Spleen (tissue), 11 donors: ENCODE results near the gene SEMA5B. TPM values are rescaled to one million over a fixed set of nuclear protein-coding genes. Genes with fewer than 3 reads are reported as not detected.

Experiments used
- DNase-seq: peaks from one replicate; pipeline ENCODE4 v3.0.0-alpha.2; 2020
- H3K27ac ChIP-seq, 8 donors: fragments of 200-600 bp; sonication (generic) in 7 of 8; 1 replicate in 4 of 8; 2 replicates in 4 of 8; pipeline versions ENCODE4 v1.5.0 to v1.8.0; 2016 to 2021; ENCODE audit warnings: inconsistent platforms in 4 of 8, mild to moderate bottlenecking in 4 of 8, moderate library complexity in 1 of 8
- H3K27me3 ChIP-seq, 7 donors: fragments of 200-600 bp; sonication (generic) in 6 of 7; replicated peaks in 1 of 7; 1 replicate in 4 of 7; 2 replicates in 3 of 7; pipeline versions ENCODE4 v1.5.0 to v1.8.0; 2016 to 2021; ENCODE audit warnings: inconsistent platforms in 3 of 7, mild to moderate bottlenecking in 1 of 7
- H3K36me3 ChIP-seq, 6 donors: fragments of 200-600 bp; sonication (generic) in 5 of 6; 1 replicate in 4 of 6; 2 replicates in 2 of 6; pipeline versions ENCODE4 v1.5.0 to v1.8.0; 2016 to 2021; ENCODE audit warnings: inconsistent platforms in 2 of 6
- H3K4me1 ChIP-seq, 6 donors: fragments of 200-600 bp; sonication (generic) in 5 of 6; 1 replicate in 3 of 6; 2 replicates in 3 of 6; pipeline versions ENCODE4 v1.5.0 to v1.8.0; 2016 to 2021; ENCODE audit warnings: inconsistent platforms in 3 of 6
- H3K4me3 ChIP-seq, 8 donors: fragments of 200-600 bp; sonication (generic) in 7 of 8; 1 replicate in 4 of 8; 2 replicates in 4 of 8; pipeline versions ENCODE4 v1.5.0 to v1.8.0; 2016 to 2021; ENCODE audit warnings: inconsistent platforms in 4 of 8, mild to moderate bottlenecking in 4 of 8, moderate library complexity in 2 of 8
- H3K9me3 ChIP-seq, 8 donors: fragments of 200-600 bp; sonication (generic) in 7 of 8; 1 replicate in 4 of 8; 2 replicates in 4 of 8; pipeline versions ENCODE4 v1.5.0 to v1.8.0; 2016 to 2021; ENCODE audit warnings: inconsistent platforms in 4 of 8
- POLR2A ChIP-seq, 3 donors: fragments of 450-650 bp; IDR thresholded peaks; one replicate each; pipeline ENCODE4 v1.5.1; 2017; ENCODE audit warnings: antibody characterized with exemption in 3 of 3, mild to moderate bottlenecking in 1 of 3
- POLR2AphosphoS5 ChIP-seq, 3 donors: sonication (generic); formaldehyde crosslinking; IDR thresholded peaks; one replicate each; pipeline ENCODE4 v1.5.1; 2017; ENCODE audit warnings: antibody characterized with exemption in 3 of 3
- WGBS, 5 donors: extraction: QIAGEN DNeasy Blood & Tissue Kit in 3 of 5; methylation state at CpG; one replicate each; pipeline versions ENCODE4 v1.1.5 to v1.1.7; 2013 to 2018; 5-methylcytosine and 5-hydroxymethylcytosine counted together
- intact Hi-C: fragments of 100-400 bp; cut with DNase I; formaldehyde crosslinking; loops from one replicate; pipeline ENCODE4 v1.15.0; 2023; ENCODE audit warnings: low total_unique reads
- polyA plus RNA-seq, 3 donors: library from polyadenylated mRNA; stranded (reverse); fragments of 200-250 nt; gene quantifications; one replicate each; pipeline ENCODE4 v1.2.1, GENCODE V29; 2013
- total RNA-seq, 7 donors: library from RNA; depleted of rRNA in 3 of 7; stranded (reverse); fragments of >200 nt in 3 of 7; fragmentation: NEBNext Ultra II Directional in 4 of 7; extraction: Animal tissue kit (Norgen Biotek cat#: 25700) in 4 of 7; gene quantifications; one replicate each; pipeline versions ENCODE4 v1.1.0 to v1.2.1, GENCODE V29; 2016 to 2021
- TF ChIP-seq, protein P1 (sequence below), 11 experiments: fragments of 200-600 bp in 7 of 11; fragments of 450-650 bp in 4 of 11; sonication (generic) in 4 of 11; IDR thresholded peaks in 8 of 11; conservative IDR thresholded peaks in 3 of 11; 1 replicate in 7 of 11; 2 replicates in 4 of 11; pipeline versions ENCODE4 v1.4.0 to v1.8.0; 2016 to 2021; ENCODE audit warnings: antibody characterized with exemption in 11 of 11, inconsistent platforms in 4 of 11, mild to moderate bottlenecking in 1 of 11
- donor health status: healthy with polysubstance abuse.
- donor health status: DM: no; HTN: no; CAD: no; lungs with moderate emphysema.
- donor health status: DM: no; HTN: no; CAD: no.
- donor health status: Bipolar disorder and iron deficiency.
- donor health status: healthy.
- donor health status: DM: no; HTN: no; CAD: no.
- donor health status: DM: yes; HTN: yes; CAD: no.

The SEMA5B gene
- total and polyA plus RNA-seq, 10 donors: 0.09 to 0.63 (median 0.41) TPM; not detected in 3

DNA sequence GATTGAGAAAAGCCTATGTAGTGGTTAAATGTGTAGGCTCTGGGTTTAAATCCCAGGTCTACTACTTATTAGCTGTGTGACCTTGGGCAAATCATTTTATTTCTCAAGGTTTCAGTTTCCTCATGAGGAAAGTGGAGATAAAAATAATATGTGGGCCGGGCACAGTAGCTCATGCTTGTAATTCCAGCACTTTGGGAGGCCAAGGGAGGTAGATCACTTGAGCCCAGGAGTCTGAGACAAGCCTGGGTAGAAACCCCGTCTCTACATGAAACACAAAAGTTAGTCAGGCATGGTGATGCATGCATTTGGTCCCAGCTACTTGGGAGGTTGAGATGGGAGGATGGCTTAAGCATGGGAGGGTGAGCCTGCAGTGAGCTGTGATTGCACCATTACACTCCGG, 8.4 kb downstream of the SEMA5B start:
- Histone ChIP-seq H3K4me1 (no peaks in the 10 kb centered on the region), H3K27me3 (peaks cover 0 to 30% (median 0%) of the 10 kb centered on the region in 7 donors), H3K36me3 (no peaks in the 10 kb centered on the region), H3K27ac (no peak overlapping the region), H3K4me3 (no peak overlapping the region), H3K9me3 (no peaks in the 10 kb centered on the region)
- no peak for DNase-seq
- TF ChIP-seq POLR2A (IDR thresholded peaks at IDR 0.05): no peak
- TF ChIP-seq POLR2AphosphoS5 (IDR thresholded peaks at IDR 0.05): no peak
- TF ChIP-seq, protein P1, sequence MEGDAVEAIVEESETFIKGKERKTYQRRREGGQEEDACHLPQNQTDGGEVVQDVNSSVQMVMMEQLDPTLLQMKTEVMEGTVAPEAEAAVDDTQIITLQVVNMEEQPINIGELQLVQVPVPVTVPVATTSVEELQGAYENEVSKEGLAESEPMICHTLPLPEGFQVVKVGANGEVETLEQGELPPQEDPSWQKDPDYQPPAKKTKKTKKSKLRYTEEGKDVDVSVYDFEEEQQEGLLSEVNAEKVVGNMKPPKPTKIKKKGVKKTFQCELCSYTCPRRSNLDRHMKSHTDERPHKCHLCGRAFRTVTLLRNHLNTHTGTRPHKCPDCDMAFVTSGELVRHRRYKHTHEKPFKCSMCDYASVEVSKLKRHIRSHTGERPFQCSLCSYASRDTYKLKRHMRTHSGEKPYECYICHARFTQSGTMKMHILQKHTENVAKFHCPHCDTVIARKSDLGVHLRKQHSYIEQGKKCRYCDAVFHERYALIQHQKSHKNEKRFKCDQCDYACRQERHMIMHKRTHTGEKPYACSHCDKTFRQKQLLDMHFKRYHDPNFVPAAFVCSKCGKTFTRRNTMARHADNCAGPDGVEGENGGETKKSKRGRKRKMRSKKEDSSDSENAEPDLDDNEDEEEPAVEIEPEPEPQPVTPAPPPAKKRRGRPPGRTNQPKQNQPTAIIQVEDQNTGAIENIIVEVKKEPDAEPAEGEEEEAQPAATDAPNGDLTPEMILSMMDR (IDR thresholded peaks at IDR 0.05 in 8 of 11, conservative IDR thresholded peaks at IDR 0.05 in 3 of 11): no peak
- WGBS, 5 donors: 63 to 85% (median 77%) methylated on average over 3 of the region's 3 CpGs
- intact Hi-C loops: no loop called here

- intact Hi-C loops: no loop called here
- no peaks in the 10 kb centered on the region for H3K36me3 ChIP-seq
- H3K4me3 ChIP-seq: no peak overlapping the region
- 76 to 94% (median 90%) methylated on average over 1 of the region's 1 CpG for WGBS, 5 donors
- no peaks in the 10 kb centered on the region for H3K4me1 ChIP-seq
- H3K9me3 ChIP-seq: no peaks in the 10 kb centered on the region
- H3K27ac ChIP-seq: no peak overlapping the region
- no peak for DNase-seq
- no peak for TF ChIP-seq POLR2AphosphoS5 (IDR thresholded peaks at IDR 0.05)
- TF ChIP-seq, protein P1 (IDR thresholded peaks at IDR 0.05 in 8 of 11, conservative IDR thresholded peaks at IDR 0.05 in 3 of 11): no peak
- no peak for TF ChIP-seq POLR2A (IDR thresholded peaks at IDR 0.05)
- H3K27me3 ChIP-seq: peaks cover 0 to 30% (median 0%) of the 10 kb centered on the region in 7 donors
These were observed 8.9 kb downstream of the SEMA5B start for GRCh38 chr3:123018683-123019082.

DNA sequence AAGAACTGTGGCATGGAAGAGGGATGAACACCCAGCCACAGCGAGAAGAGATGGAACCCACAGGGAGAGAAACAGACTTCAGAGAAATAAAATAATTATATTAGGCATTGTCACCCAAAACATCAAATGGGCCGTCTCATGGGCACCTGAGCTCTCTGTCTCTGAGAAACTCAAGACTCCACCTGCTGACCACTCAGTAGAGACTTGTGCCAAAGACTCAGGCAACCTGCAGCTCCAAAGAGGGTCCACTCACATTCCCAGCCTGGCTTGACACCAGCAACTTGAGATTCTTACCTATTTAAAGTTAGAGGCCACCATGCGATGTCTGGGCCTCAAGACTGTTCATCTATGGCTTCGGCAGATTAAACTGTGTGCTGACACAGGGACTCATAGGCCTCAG, 12.0 kb downstream of the SEMA5B start:
- no peak for DNase-seq
- Histone ChIP-seq H3K27ac (no peak overlapping the region), H3K4me3 (no peak overlapping the region), H3K27me3 (peaks cover 0 to 19% (median 0%) of the 10 kb centered on the region in 7 donors), H3K4me1 (no peaks in the 10 kb centered on the region), H3K36me3 (no peaks in the 10 kb centered on the region), H3K9me3 (no peaks in the 10 kb centered on the region)
- WGBS, 5 donors: 82 to 95% (median 89%) methylated on average over 4 of the region's 4 CpGs
- TF ChIP-seq POLR2A (IDR thresholded peaks at IDR 0.05) (no peak), POLR2AphosphoS5 (IDR thresholded peaks at IDR 0.05) (no peak)
- TF ChIP-seq, protein P1 (IDR thresholded peaks at IDR 0.05 in 8 of 11, conservative IDR thresholded peaks at IDR 0.05 in 3 of 11): no peak
- intact Hi-C loops: no loop called here

GRCh38 chr3:123013876-123014275, 13.7 kb downstream of the SEMA5B start:
- Histone ChIP-seq H3K36me3 (no peaks in the 10 kb centered on the region), H3K9me3 (no peaks in the 10 kb centered on the region), H3K4me3 (no peak overlapping the region), H3K4me1 (no peaks in the 10 kb centered on the region), H3K27ac (no peak overlapping the region), H3K27me3 (peaks cover 0 to 20% (median 0%) of the 10 kb centered on the region in 7 donors)
- DNase-seq: no peak
- WGBS, 5 donors: 50 to 74% (median 69%) methylated on average over 6 of the region's 6 CpGs
- intact Hi-C loops: no loop called here
- TF ChIP-seq POLR2A (IDR thresholded peaks at IDR 0.05): no peak
- TF ChIP-seq, protein P1 (IDR thresholded peaks at IDR 0.05 in 8 of 11, conservative IDR thresholded peaks at IDR 0.05 in 3 of 11): no peak
- no peak for TF ChIP-seq POLR2AphosphoS5 (IDR thresholded peaks at IDR 0.05)
